Astrocyte (in vitro differentiated cells and primary cell): ENCODE data around the gene AQP3.
"Not testable (repeated sequence)": the region's sequence is repeated elsewhere in the genome, so short reads cannot be mapped to it uniquely, and the experiment has no call there.

ENCODE experiments used
- EZH2 ChIP-seq: IDR thresholded peaks from 2 replicates; pipeline ENCODE4 v1.6.1; 2012; ENCODE audit warnings: mild to moderate bottlenecking, low read length, inconsistent platforms; ENCODE audit not compliant: insufficient read depth
- TF ChIP-seq, protein P1 (sequence below): IDR thresholded peaks from 2 replicates; pipeline ENCODE4 v1.5.1; 2011; ENCODE audit warnings: low read depth, mild to moderate bottlenecking, inconsistent platforms, low read length, moderate library complexity; ENCODE audit not compliant: insufficient read depth

DNA sequence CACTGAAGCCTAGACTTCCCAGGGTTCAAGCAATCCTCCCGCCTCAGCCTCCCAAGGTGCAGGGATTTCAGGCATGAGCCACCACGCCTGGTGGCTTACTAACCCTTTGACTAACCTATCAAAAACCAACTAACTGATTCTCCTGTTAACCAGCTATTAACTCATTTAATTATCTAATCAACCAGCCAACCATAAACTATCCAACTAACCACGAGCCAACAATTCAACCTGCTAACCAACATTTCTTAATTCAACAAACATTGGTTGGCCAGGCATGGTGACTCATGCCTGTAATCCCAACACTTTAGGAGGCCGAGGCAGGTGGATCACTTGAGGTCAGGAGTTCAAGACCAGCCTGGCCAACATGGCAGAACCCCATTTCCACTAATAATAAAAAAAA is 48.3 kb downstream of the AQP3 start:
- TF ChIP-seq, protein P1, sequence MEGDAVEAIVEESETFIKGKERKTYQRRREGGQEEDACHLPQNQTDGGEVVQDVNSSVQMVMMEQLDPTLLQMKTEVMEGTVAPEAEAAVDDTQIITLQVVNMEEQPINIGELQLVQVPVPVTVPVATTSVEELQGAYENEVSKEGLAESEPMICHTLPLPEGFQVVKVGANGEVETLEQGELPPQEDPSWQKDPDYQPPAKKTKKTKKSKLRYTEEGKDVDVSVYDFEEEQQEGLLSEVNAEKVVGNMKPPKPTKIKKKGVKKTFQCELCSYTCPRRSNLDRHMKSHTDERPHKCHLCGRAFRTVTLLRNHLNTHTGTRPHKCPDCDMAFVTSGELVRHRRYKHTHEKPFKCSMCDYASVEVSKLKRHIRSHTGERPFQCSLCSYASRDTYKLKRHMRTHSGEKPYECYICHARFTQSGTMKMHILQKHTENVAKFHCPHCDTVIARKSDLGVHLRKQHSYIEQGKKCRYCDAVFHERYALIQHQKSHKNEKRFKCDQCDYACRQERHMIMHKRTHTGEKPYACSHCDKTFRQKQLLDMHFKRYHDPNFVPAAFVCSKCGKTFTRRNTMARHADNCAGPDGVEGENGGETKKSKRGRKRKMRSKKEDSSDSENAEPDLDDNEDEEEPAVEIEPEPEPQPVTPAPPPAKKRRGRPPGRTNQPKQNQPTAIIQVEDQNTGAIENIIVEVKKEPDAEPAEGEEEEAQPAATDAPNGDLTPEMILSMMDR, result not testable (repeated sequence)
- not testable (repeated sequence) for TF ChIP-seq EZH2
